Activated T-cell treated with anti-CD3 and anti-CD28 coated beads, Interleukin-2, amount 50 U/mL, for 1 hour (primary cell): ENCODE results near the gene GRAMD1B.

ENCODE experiments used
- DNase-seq: peaks from one replicate; pipeline ENCODE4 v3.0.0-alpha.2; 2020

The GRAMD1B gene

GRCh38 chr11:123409456-123410217 is 20.4 kb upstream of the GRAMD1B start:
- no peak for DNase-seq

- DNase-seq: no peak
Measured at GRCh38 chr11:123410218-123410549, 19.9 kb upstream of the GRAMD1B start.

GRCh38 chr11:123413636-123414035 is 16.4 kb upstream of the GRAMD1B start:
- DNase-seq: no peak

GRCh38 chr11:123416566-123416965 is 13.5 kb upstream of the GRAMD1B start:
- no peak for DNase-seq

GRCh38 chr11:123418351-123419114 is 11.5 kb upstream of the GRAMD1B start:
- DNase-seq: no peak

GRCh38 chr11:123419731-123420452 is 10.2 kb upstream of the GRAMD1B start:
- no peak for DNase-seq

- DNase-seq: no peak
Measured at GRCh38 chr11:123421589-123421988, 8.5 kb upstream of the GRAMD1B start.

- no peak for DNase-seq
Measured at GRCh38 chr11:123425367-123425766, 4.7 kb upstream of the GRAMD1B start.

- DNase-seq: no peak
Measured at GRCh38 chr11:123426789-123427188, 3.3 kb upstream of the GRAMD1B start.

GRCh38 chr11:123427405-123427804 is 2.7 kb upstream of the GRAMD1B start:
- DNase-seq: no peak

GRCh38 chr11:123428116-123428715 is 1.9 kb upstream of the GRAMD1B start:
- no peak for DNase-seq

GRCh38 chr11:123429336-123429735 is 733 bp upstream of the GRAMD1B start:
- DNase-seq: no peak

GRCh38 chr11:123430721-123431497 is 840 bp downstream of the GRAMD1B start:
- DNase-seq: peak; percentile 61

GRCh38 chr11:123431619-123432018 is 1.6 kb downstream of the GRAMD1B start:
- DNase-seq: peak; percentile 27

GRCh38 chr11:123434262-123434661 is 4.2 kb downstream of the GRAMD1B start:
- no peak for DNase-seq

GRCh38 chr11:123434911-123435310 is 4.8 kb downstream of the GRAMD1B start:
- DNase-seq: no peak

- DNase-seq: no peak
Measured at GRCh38 chr11:123437236-123437979, 7.3 kb downstream of the GRAMD1B start.

GRCh38 chr11:123438131-123438627 is 8.1 kb downstream of the GRAMD1B start:
- DNase-seq: no peak

GRCh38 chr11:123439616-123440015 is 9.5 kb downstream of the GRAMD1B start:
- no peak for DNase-seq

GRCh38 chr11:123441161-123441560 is 11.1 kb downstream of the GRAMD1B start:
- no peak for DNase-seq

- DNase-seq: no peak
Measured at GRCh38 chr11:123443851-123444623, 14.0 kb downstream of the GRAMD1B start.
